GM23248 (cell line): ENCODE measurements around the gene TET3.

Experiments
- EZH2 ChIP-seq: fragments of 200-600 bp; sonication (generic); IDR thresholded peaks from 2 replicates; pipeline ENCODE4 v1.6.1; 2018; ENCODE audit warnings: antibody characterized with exemption, mild to moderate bottlenecking; ENCODE audit not compliant: insufficient read depth, poor library complexity, severe bottlenecking
- EZH2phosphoT487 ChIP-seq: fragments of 200-600 bp; sonication (generic); IDR thresholded peaks from 2 replicates; pipeline ENCODE4 v1.6.1; 2018; ENCODE audit warnings: antibody characterized with exemption, moderate library complexity, mild to moderate bottlenecking, low read depth; ENCODE audit not compliant: insufficient read depth

- TF ChIP-seq EZH2phosphoT487: no peak
- TF ChIP-seq EZH2: no peak
Measured at GRCh38 chr2:74007121-74007520, 22.4 kb downstream of the TET3 start.
